Vagina (tissue), 2 donors: ENCODE data around the gene PLEKHH3. TPM values are rescaled to one million over a fixed set of nuclear protein-coding genes. Genes with fewer than 3 reads are reported as not detected.

Source experiments
- DNase-seq, 2 donors: peaks; one replicate each; pipeline ENCODE4 v3.0.0-alpha.2; 2017; ENCODE audit errors: extremely low spot score in 2 of 2
- H3K27ac ChIP-seq: fragments of 200-600 bp; sonication (generic); one replicate; pipeline ENCODE4 v1.5.1; 2019
- H3K27me3 ChIP-seq: fragments of 200-600 bp; sonication (generic); one replicate; pipeline ENCODE4 v1.5.1; 2019
- H3K36me3 ChIP-seq, 2 donors: fragments of 200-600 bp; sonication (generic); one replicate each; pipeline ENCODE4 v1.5.1; 2017 to 2019
- H3K4me1 ChIP-seq: fragments of 200-600 bp; sonication (generic); one replicate; pipeline ENCODE4 v1.5.1; 2019
- H3K4me3 ChIP-seq, 2 donors: fragments of 200-600 bp; sonication (generic); 1 replicate in 1 of 2; 2 replicates in 1 of 2; pipeline ENCODE4 v1.5.1; 2016 to 2019
- H3K9me3 ChIP-seq: fragments of 200-600 bp; sonication (generic); one replicate; pipeline ENCODE4 v1.5.1; 2019
- POLR2A ChIP-seq, 2 donors: fragments of 450-650 bp; IDR thresholded peaks; one replicate each; pipeline ENCODE4 v1.6.1; 2017; ENCODE audit warnings: antibody characterized with exemption in 2 of 2, mild to moderate bottlenecking in 2 of 2, moderate library complexity in 2 of 2
- POLR2AphosphoS5 ChIP-seq, 2 donors: sonication (generic); formaldehyde crosslinking; IDR thresholded peaks; one replicate each; pipeline ENCODE4 v1.9.0; 2017; ENCODE audit warnings: antibody characterized with exemption in 2 of 2, mild to moderate bottlenecking in 2 of 2, low read depth in 1 of 2; ENCODE audit not compliant: insufficient read depth in 1 of 2
- intact Hi-C: fragments of 100-400 bp; cut with DNase I; formaldehyde crosslinking; loops from one replicate; pipeline ENCODE4 v1.15.1; 2023
- total RNA-seq: library from RNA; depleted of rRNA; stranded (reverse); fragments of >200 nt; gene quantifications from one replicate; pipeline ENCODE4 v1.2.3, GENCODE V29; 2016
- TF ChIP-seq, protein P1 (sequence below), 3 experiments: fragments of 450-650 bp in 2 of 3; fragments of 200-600 bp in 1 of 3; sonication (generic) in 1 of 3; IDR thresholded peaks; one replicate each; pipeline ENCODE4 v1.5.1; 2017 to 2019; ENCODE audit warnings: antibody characterized with exemption in 3 of 3, mild to moderate bottlenecking in 2 of 3, moderate library complexity in 2 of 3

Gene PLEKHH3
- total RNA-seq, 1 donor from 2014 or later = 44.9 TPM

DNA sequence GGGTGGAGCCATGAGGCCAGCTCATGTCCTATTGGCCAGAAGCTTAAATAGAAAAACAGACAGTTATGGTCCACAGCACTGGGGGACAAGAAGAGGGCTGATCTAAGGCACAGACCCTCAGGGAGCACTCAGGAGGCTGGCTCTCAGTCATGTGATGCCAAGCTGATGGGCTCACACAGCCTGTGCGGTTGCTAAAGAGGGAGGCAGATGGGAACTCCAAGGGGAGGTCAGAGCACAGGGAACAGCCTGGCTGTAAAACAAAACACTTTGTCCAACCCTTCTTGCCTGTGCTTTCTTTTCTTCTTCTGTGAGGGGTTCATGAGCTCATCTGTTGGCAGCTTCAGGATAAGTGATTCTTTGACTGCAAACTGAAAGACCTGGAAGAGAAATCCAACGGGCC is 32.8 kb upstream of the PLEKHH3 start:
- Histone ChIP-seq H3K27me3 (no peaks in the 10 kb centered on the region), H3K27ac (no peak overlapping the region), H3K36me3 (peaks cover 10 to 98% of the 10 kb centered on the region in 2 donors), H3K9me3 (no peaks in the 10 kb centered on the region), H3K4me3 (no peak overlapping the region), H3K4me1 (no peaks in the 10 kb centered on the region)
- intact Hi-C loops = loop anchor here (10.0 kb wide), 1 partner anchor 105 kb away; no protein-coding TSS in a partner anchor
- DNase-seq = no peak
- TF ChIP-seq POLR2AphosphoS5 (IDR thresholded peaks at IDR 0.05; ENCODE audit: insufficient read depth in 1 of 2, low read depth in 1 of 2) (no peak), POLR2A (IDR thresholded peaks at IDR 0.05) (no peak)
- TF ChIP-seq, protein P1, sequence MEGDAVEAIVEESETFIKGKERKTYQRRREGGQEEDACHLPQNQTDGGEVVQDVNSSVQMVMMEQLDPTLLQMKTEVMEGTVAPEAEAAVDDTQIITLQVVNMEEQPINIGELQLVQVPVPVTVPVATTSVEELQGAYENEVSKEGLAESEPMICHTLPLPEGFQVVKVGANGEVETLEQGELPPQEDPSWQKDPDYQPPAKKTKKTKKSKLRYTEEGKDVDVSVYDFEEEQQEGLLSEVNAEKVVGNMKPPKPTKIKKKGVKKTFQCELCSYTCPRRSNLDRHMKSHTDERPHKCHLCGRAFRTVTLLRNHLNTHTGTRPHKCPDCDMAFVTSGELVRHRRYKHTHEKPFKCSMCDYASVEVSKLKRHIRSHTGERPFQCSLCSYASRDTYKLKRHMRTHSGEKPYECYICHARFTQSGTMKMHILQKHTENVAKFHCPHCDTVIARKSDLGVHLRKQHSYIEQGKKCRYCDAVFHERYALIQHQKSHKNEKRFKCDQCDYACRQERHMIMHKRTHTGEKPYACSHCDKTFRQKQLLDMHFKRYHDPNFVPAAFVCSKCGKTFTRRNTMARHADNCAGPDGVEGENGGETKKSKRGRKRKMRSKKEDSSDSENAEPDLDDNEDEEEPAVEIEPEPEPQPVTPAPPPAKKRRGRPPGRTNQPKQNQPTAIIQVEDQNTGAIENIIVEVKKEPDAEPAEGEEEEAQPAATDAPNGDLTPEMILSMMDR (IDR thresholded peaks at IDR 0.05) = no peak

DNA sequence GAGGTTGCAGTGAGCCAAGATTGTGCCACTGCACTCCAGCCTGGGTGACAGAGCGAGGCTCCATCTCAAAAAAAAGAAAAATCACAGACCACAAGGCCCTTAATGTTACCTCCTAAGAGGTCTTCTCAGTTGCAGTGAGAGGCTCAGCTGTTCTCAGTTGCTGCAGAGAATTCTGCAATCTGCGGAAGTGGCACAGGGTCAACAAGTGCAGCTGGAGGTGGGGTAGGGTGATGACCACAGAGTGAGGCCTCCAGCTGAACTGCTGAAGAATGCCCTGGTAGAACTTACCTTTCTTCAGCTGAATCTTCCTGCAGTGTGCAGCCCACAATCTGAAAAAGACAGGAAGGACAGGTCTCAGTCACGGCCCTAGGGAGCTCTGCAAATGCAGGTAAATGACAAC is 31.8 kb upstream of the PLEKHH3 start:
- H3K9me3 ChIP-seq = no peaks in the 10 kb centered on the region
- DNase-seq = no peak
- H3K4me3 ChIP-seq = no peak overlapping the region
- H3K36me3 ChIP-seq = peaks cover 13 to 100% of the 10 kb centered on the region in 2 donors
- intact Hi-C loops = loop anchor here (10.0 kb wide), 1 partner anchor 106 kb away; no protein-coding TSS in a partner anchor
- TF ChIP-seq, protein P1 (IDR thresholded peaks at IDR 0.05) = no peak
- TF ChIP-seq POLR2AphosphoS5 (IDR thresholded peaks at IDR 0.05; ENCODE audit: insufficient read depth in 1 of 2, low read depth in 1 of 2) = no peak
- TF ChIP-seq POLR2A (IDR thresholded peaks at IDR 0.05) = no peak
- no peaks in the 10 kb centered on the region for H3K27me3 ChIP-seq
- H3K4me1 ChIP-seq = no peaks in the 10 kb centered on the region
- no peak overlapping the region for H3K27ac ChIP-seq

DNA sequence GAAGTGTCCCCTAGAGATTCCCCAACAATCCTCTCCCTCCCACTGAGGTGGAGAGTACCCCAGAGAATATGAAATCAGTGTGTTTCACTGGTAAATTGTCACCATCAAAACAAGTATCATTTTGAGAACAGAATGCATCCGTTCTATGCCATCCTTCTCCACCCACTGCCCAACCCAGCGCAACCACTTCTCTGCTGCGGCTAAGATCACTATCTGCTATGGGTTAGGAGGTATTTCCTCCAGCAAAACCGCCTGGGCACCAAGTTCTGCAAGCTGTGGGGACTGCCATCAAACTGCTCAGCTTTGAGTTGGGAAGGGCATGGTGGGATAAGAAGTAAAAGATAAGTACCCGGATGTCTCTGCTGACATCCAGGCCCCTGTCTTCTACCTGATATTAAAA is 29.9 kb upstream of the PLEKHH3 start:
- no peaks in the 10 kb centered on the region for H3K9me3 ChIP-seq
- TF ChIP-seq, protein P1 (IDR thresholded peaks at IDR 0.05) = no peak
- TF ChIP-seq POLR2A (IDR thresholded peaks at IDR 0.05) (no peak), POLR2AphosphoS5 (IDR thresholded peaks at IDR 0.05; ENCODE audit: insufficient read depth in 1 of 2, low read depth in 1 of 2) (no peak)
- intact Hi-C loops = loop anchor here (10.0 kb wide), 1 partner anchor 108 kb away; no protein-coding TSS in a partner anchor
- no peak overlapping the region for H3K27ac ChIP-seq
- no peak overlapping the region for H3K4me3 ChIP-seq
- no peak for DNase-seq
- H3K4me1 ChIP-seq = no peaks in the 10 kb centered on the region
- no peaks in the 10 kb centered on the region for H3K27me3 ChIP-seq
- H3K36me3 ChIP-seq = peaks cover 7 to 100% of the 10 kb centered on the region in 2 donors

DNA sequence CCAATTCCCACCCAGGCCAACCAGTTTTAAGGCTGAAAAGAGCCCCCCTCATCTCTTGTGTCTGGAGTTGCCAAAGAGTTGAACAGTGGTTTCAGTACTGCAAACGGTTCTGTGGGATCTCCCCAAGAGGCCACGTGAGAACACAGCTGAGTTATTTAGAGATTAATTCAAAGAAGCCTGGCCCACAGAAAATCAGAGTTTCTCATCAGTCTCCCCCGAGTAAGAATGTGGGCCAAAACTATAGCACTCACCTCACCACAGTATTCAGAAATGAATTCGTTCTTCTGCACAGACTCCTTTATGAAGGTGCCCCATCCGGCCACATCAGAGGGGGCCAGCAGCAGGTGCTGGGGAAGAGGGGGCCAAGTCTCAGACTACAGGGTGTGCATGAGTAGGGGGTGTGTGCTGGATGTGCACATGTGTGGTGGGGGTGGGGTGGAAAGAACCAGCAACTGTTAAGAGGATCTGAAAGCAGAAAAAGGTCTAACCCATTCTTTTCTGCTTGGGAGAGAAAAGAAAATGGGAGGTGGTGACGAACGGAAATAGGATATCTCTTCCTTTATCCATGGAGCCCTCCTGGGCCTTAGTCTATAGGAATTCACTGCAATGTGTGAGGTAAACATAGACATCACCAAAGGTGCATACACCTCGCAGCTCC is 28.2 kb upstream of the PLEKHH3 start:
- Histone ChIP-seq H3K9me3 (no peaks in the 10 kb centered on the region), H3K27me3 (no peaks in the 10 kb centered on the region), H3K4me1 (peaks cover 2% of the 10 kb centered on the region), H3K36me3 (peaks cover 3 to 100% of the 10 kb centered on the region in 2 donors), H3K4me3 (no peak overlapping the region), H3K27ac (no peak overlapping the region)
- TF ChIP-seq, protein P1 (IDR thresholded peaks at IDR 0.05) = no peak
- TF ChIP-seq POLR2AphosphoS5 (IDR thresholded peaks at IDR 0.05; ENCODE audit: insufficient read depth in 1 of 2, low read depth in 1 of 2) = no peak
- no peak for TF ChIP-seq POLR2A (IDR thresholded peaks at IDR 0.05)
- intact Hi-C loops = loop anchor here (10.0 kb wide), 1 partner anchor 110 kb away; no protein-coding TSS in a partner anchor
- DNase-seq = no peak

DNA sequence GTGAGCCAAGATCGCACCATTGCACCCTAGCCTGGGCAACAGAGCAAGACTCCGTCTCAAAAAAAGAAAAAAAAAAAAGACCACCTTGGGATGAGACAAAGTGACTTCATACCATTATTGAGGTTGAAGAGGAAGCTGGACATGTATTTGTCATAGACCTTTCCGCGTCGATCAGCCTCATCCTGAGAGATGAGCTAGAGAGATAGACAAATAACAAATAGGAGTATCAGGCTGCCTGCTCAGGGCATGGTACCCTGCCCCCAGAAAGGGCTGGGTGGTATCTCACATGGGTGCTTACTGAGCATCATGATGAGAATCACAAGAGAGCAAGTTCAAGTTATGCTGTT is 27.7 kb upstream of the PLEKHH3 start:
- TF ChIP-seq POLR2A (IDR thresholded peaks at IDR 0.05) (no peak), POLR2AphosphoS5 (IDR thresholded peaks at IDR 0.05; ENCODE audit: insufficient read depth in 1 of 2, low read depth in 1 of 2) (no peak)
- TF ChIP-seq, protein P1 (IDR thresholded peaks at IDR 0.05) = no peak
- no peak for DNase-seq
- Histone ChIP-seq H3K4me3 (no peak overlapping the region), H3K36me3 (peaks cover 3 to 97% of the 10 kb centered on the region in 2 donors), H3K4me1 (peaks cover 7% of the 10 kb centered on the region), H3K9me3 (no peaks in the 10 kb centered on the region), H3K27me3 (no peaks in the 10 kb centered on the region), H3K27ac (no peak overlapping the region)
- intact Hi-C loops = loop anchor here (10.0 kb wide), 1 partner anchor 110 kb away; no protein-coding TSS in a partner anchor
